Measurements from ENCODE around the gene IDI1. TPM values are rescaled to one million over a fixed set of nuclear protein-coding genes. Genes with fewer than 3 reads are reported as not detected.
A peak's percentile ranks its signal among the peaks of the same experiment; 100 is the strongest.

IDI1 gene
- total RNA-seq, 1 experiment from 2014 or later, result 30.2 TPM

GRCh38 chr10:1049425-1049958 is 573 bp upstream of the IDI1 start:
- Histone ChIP-seq H2AFZ (ENCODE audit: low read length) (no peak overlapping the region), H3K4me1 (ENCODE audit: insufficient read depth, low read length) (peaks cover 7% of the 10 kb centered on the region), H3K36me3 (ENCODE audit: low read depth, low read length) (no peaks in the 10 kb centered on the region; the same call in 1 of the 2 replicates), H3K9me3 (ENCODE audit: low read length) (no peaks in the 10 kb centered on the region), H4K20me1 (ENCODE audit: low read length) (peaks cover 16% of the 10 kb centered on the region; the same call in 1 of the 2 replicates), H3K9me2 (replicated peaks; ENCODE audit: low read length) (no peaks in the 10 kb centered on the region), H3K9ac (ENCODE audit: low read length) (peak overlapping the region; percentile 92), H3K27me3 (ENCODE audit: low read length) (no peaks in the 10 kb centered on the region), H3K4me2 (ENCODE audit: low read length) (peak overlapping the region; percentile 79), H3K4me3 (ENCODE audit: low read length) (peak overlapping the region; percentile 93), H3K79me2 (ENCODE audit: low read length) (peaks cover 82% of the 10 kb centered on the region), H3F3A (ENCODE audit: low read length, unreplicated experiment) (no peaks in the 10 kb centered on the region), H3K27ac (ENCODE audit: low read length) (peak overlapping the region; percentile 94)
- peak; percentile 6 for DNase-seq
- POLR2A ChIA-PET (ENCODE audit: unreplicated experiment), result no interaction called here
- BruUV-seq (replicated peaks), result TSS peak; percentile 59
- CTCF ChIA-PET, result no interaction called here
- intact Hi-C loops (cut with micrococcal nuclease), result no loop called here
- TF ChIP-seq CTCF (conservative IDR thresholded peaks at IDR 0.05; ENCODE audit: low read depth, low read length) (no peak), EZH2 (IDR thresholded peaks at IDR 0.05; ENCODE audit: low read length, unreplicated experiment) (no peak), EZH2phosphoT487 (IDR thresholded peaks at IDR 0.05; ENCODE audit: borderline replicate concordance, low read length) (no peak)
- peak; percentile 1; the same call in 1 of the 2 replicates for ATAC-seq

- TF ChIP-seq EZH2phosphoT487 (IDR thresholded peaks at IDR 0.05; ENCODE audit: borderline replicate concordance, low read length), result no peak
- TF ChIP-seq EZH2 (IDR thresholded peaks at IDR 0.05; ENCODE audit: low read length, unreplicated experiment), result no peak
- no peak for TF ChIP-seq CTCF (conservative IDR thresholded peaks at IDR 0.05; ENCODE audit: low read depth, low read length)
- Histone ChIP-seq H3K27me3 (ENCODE audit: low read length) (no peaks in the 10 kb centered on the region), H3K79me2 (ENCODE audit: low read length) (peaks cover 74% of the 10 kb centered on the region), H3K36me3 (ENCODE audit: low read depth, low read length) (no peaks in the 10 kb centered on the region; the same call in 1 of the 2 replicates), H4K20me1 (ENCODE audit: low read length) (peaks cover 19% of the 10 kb centered on the region; the same call in 1 of the 2 replicates), H3K4me3 (ENCODE audit: low read length) (peak overlapping the region; percentile 93), H3K9me2 (replicated peaks; ENCODE audit: low read length) (no peaks in the 10 kb centered on the region), H3K9me3 (ENCODE audit: low read length) (no peaks in the 10 kb centered on the region), H3K4me2 (ENCODE audit: low read length) (peak overlapping the region; percentile 96), H3K4me1 (ENCODE audit: insufficient read depth, low read length) (peaks cover 7% of the 10 kb centered on the region), H3K9ac (ENCODE audit: low read length) (peak overlapping the region; percentile 92), H3K27ac (ENCODE audit: low read length) (peak overlapping the region; percentile 94), H2AFZ (ENCODE audit: low read length) (no peak overlapping the region), H3F3A (ENCODE audit: low read length, unreplicated experiment) (no peaks in the 10 kb centered on the region)
- ChIA-PET CTCF (no interaction called here), POLR2A (ENCODE audit: unreplicated experiment) (no interaction called here)
- DNase-seq (peak; percentile 2), ATAC-seq (no peak)
- intact Hi-C loops (cut with micrococcal nuclease), result no loop called here
- TSS peak; percentile 72 for BruUV-seq (replicated peaks)
Measured at GRCh38 chr10:1048349-1048731, 579 bp downstream of the IDI1 start.

GRCh38 chr10:1047937-1048336 is 982 bp downstream of the IDI1 start:
- ChIA-PET CTCF (no interaction called here), POLR2A (ENCODE audit: unreplicated experiment) (no interaction called here)
- BruUV-seq (replicated peaks), result no TSS peak
- TF ChIP-seq CTCF (conservative IDR thresholded peaks at IDR 0.05; ENCODE audit: low read depth, low read length) (no peak), EZH2phosphoT487 (IDR thresholded peaks at IDR 0.05; ENCODE audit: borderline replicate concordance, low read length) (no peak), EZH2 (IDR thresholded peaks at IDR 0.05; ENCODE audit: low read length, unreplicated experiment) (no peak)
- H3F3A ChIP-seq (ENCODE audit: low read length, unreplicated experiment), result no peaks in the 10 kb centered on the region
- ATAC-seq (no peak), DNase-seq (no peak)
- H3K4me2 ChIP-seq (ENCODE audit: low read length), result peak overlapping the region; percentile 96
- H3K27me3 ChIP-seq (ENCODE audit: low read length), result no peaks in the 10 kb centered on the region
- H3K9ac ChIP-seq (ENCODE audit: low read length), result peak overlapping the region; percentile 92
- H3K9me3 ChIP-seq (ENCODE audit: low read length), result no peaks in the 10 kb centered on the region
- H3K9me2 ChIP-seq (replicated peaks; ENCODE audit: low read length), result no peaks in the 10 kb centered on the region
- H3K36me3 ChIP-seq (ENCODE audit: low read depth, low read length), result no peaks in the 10 kb centered on the region; the same call in 1 of the 2 replicates
- peaks cover 19% of the 10 kb centered on the region; the same call in 1 of the 2 replicates for H4K20me1 ChIP-seq (ENCODE audit: low read length)
- peaks cover 70% of the 10 kb centered on the region for H3K79me2 ChIP-seq (ENCODE audit: low read length)
- H3K4me1 ChIP-seq (ENCODE audit: insufficient read depth, low read length), result peaks cover 7% of the 10 kb centered on the region
- peak overlapping the region; percentile 93 for H3K4me3 ChIP-seq (ENCODE audit: low read length)
- H3K27ac ChIP-seq (ENCODE audit: low read length), result peak overlapping the region; percentile 94
- H2AFZ ChIP-seq (ENCODE audit: low read length), result no peak overlapping the region
- intact Hi-C loops (cut with micrococcal nuclease), result no loop called here

Data from PC-3 (cell line).